GM18508 (cell line): ENCODE data around the gene OARD1.

Experiments used
- ATAC-seq: cut with Tn5 transposase; IDR thresholded peaks from one replicate; pipeline ENCODE4 v1.9.1; 2021; ENCODE audit warnings: moderate number of reproducible peaks; ENCODE audit not compliant: insufficient read depth, unreplicated experiment

Gene OARD1

DNA sequence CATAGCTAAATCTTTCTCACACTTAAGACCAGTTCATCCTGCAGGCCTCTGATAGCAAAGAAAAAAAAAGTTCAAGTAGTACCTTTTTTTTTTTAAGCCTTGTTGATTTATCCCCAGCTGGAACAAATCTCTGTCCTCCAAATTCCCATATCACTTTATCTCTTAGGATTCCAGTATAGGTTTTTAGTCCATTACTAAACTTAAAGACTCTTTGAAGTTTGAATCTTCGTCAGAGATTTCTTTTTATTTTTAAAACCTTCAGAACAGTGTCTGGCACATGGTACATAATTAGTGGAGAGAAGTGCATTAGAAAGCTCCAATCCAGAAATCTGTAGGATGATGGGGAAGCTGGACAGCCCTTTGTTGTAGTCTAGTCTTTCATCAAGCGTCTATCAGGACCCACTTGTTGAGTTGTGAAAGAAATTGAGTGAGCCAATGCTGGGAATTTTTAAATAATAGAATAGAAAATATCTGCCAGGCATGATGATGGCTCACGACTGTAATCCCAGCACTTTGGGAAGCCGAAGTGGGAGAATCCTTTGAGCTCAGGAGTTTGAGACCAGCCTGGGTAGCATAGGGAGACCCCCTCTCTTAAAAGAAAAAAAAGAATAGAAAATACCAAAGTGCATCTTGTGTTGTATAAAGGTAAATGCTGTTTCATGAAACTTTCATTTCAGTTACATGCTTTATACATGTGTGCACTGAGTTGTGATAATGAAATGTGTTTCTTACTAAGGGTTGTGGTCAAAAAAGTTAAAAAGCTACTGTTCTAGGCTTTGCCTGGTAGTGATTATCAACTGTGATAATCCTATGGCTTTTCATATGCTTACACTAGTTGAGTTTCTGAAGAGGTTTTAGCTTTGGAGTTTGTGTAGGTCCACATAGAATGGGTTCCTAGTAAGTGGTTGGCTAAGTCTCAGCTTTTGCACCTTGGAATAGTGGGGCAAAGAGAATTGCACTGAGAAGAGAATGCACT, 3.8 kb upstream of the OARD1 start:
- ATAC-seq: no peak

DNA sequence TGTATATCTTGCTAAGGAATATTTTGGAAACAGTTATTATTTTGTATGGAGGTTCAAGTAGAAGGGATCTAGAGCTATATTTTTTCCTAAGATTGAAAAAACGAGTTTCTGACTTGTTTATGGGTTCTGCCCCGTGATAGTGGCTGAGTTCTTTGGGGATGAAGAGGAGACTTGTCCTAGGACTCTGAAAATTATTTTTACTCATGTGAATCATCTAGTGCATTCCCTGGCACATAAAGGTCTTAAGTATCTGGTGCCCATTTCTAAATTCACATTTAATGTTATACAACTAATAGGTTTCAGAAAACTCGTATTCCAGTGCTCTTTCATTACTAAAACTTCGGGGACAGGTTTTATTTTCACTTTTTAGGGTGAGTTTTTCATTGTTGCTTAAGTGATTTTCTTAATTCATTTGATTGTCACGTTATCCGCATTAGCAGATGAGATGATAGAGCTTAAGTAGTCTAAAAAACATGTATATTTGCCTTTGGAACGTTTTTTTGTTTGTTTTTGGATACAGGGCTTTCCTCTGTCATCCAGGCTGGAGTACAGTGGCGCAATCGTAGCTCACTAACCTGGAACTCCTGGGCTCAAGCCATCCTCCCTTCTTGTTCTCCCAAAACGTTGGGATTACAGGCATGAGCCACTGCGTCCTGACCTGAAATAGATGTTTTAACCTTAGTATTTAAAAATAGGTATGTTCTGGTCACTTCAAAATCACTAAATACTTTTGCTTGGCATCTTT, 2.7 kb upstream of the OARD1 start:
- ATAC-seq: no peak

- no peak for ATAC-seq
These were observed 2.0 kb upstream of the OARD1 start for GRCh38 chr6:41073968-41074691.

GRCh38 chr6:41073203-41073967, 1.2 kb upstream of the OARD1 start:
- ATAC-seq: peak; percentile 1

- ATAC-seq: peak; percentile 36
These were observed 663 bp upstream of the OARD1 start, which contains the start of gene NFYA for GRCh38 chr6:41072836-41073202. Gene NFYA, plus strand, starts transcription at chr6:41072974. Its CDS starts 6,116 bp downstream, at chr6:41079090.

- peak; percentile 12 for ATAC-seq
These were observed 644 bp downstream of the OARD1 start for GRCh38 chr6:41071501-41071922.

DNA sequence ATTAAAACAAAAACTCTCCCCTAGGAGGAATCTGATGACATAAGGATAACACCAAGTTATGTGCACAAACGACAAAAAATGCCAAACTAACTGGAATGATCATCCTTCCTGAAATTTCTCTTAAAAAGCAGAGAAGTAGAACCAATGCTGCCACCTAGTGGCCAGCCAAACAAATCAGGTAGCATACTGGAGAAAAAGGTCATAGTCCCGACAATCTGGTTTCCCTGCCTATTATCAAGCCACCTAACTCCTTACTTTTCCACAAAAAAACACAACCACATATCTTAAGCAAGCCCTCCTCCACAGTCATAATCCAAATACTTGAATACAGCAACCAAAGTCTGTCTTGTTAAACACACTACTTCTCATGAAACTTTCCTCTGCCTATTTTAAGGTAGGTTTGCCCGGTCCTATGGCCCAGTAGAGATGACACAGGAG, 5.3 kb downstream of the OARD1 start:
- no peak for ATAC-seq

GRCh38 chr6:41065550-41066026, 6.6 kb downstream of the OARD1 start:
- no peak for ATAC-seq

DNA sequence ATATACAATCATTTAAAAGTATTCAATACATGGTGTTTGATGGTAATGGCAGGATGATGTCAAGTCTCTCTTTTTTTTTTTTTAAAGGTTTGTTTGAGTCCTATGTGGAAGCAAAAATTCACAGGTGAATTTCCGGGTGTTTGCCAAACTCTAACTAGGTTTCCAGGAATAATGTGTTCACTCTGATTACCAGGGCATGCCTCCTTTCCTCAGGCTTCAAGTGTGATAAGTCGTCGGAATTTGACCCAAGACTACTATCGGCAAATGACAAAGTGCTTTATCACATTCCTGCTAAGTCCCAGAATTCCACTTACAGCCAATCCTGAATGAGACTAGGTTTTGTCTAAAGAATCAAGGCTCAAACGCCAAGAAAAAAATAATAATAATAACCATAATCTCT, 7.3 kb downstream of the OARD1 start:
- ATAC-seq: no peak

DNA sequence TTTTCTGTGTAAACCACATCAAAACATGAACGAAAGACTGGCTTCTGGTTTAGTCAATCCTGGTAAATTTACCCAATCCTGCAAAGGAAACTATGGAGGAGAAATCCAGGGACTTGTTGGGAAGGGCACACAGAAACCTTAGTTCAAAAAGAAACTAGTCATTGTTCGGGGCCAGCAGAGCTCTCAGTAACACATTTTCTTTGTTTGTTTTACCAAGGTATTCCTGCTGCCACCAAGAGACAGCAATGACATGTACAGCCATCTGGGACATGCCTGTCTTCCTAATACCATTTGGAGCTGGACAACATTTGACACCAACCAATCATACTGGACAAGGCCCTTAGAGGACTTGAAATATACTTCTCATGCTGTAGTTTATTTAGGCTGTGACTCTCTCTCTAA, 8.3 kb downstream of the OARD1 start:
- no peak for ATAC-seq

- no peak for ATAC-seq
These were observed 10.1 kb downstream of the OARD1 start for GRCh38 chr6:41062056-41062455.

DNA sequence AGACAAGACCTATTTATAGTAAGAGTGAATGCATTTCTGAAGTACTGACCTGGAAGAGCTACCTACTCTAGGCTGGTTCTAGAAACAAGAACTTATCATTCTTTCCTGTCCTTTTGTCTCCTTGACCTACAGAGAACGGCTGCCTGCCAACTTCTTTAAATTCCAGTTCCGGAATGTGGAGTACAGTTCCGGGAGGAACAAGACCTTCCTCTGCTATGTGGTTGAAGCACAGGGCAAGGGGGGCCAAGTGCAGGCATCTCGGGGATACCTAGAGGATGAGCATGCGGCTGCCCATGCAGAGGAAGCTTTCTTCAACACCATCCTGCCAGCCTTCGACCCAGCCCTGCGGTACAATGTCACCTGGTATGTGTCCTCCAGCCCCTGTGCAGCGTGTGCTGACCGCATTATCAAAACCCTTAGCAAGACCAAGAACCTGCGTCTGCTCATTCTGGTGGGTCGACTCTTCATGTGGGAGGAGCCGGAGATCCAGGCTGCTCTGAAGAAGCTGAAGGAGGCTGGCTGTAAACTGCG, 10.9 kb downstream of the OARD1 start:
- ATAC-seq: no peak

DNA sequence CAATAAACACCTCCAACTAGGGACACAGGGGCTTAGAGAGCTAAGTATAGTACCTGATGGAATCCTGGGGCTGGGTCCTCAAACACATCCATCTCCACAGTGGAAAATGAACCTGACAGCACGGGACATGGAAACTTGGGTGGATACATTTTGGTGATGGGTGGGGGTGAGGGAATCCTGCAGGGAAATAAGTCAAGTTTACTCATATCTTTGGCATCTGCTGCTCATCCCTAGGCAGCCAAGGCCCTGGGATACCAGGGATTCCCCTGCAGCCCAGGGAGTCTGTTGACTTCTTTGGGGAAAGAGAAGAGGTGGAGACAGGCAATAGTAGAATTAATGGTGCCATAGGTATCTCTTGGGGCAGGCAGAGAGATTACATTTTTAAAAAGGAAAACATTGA, 12.6 kb downstream of the OARD1 start:
- no peak for ATAC-seq

GRCh38 chr6:41058783-41059181, 13.4 kb downstream of the OARD1 start:
- no peak for ATAC-seq

DNA sequence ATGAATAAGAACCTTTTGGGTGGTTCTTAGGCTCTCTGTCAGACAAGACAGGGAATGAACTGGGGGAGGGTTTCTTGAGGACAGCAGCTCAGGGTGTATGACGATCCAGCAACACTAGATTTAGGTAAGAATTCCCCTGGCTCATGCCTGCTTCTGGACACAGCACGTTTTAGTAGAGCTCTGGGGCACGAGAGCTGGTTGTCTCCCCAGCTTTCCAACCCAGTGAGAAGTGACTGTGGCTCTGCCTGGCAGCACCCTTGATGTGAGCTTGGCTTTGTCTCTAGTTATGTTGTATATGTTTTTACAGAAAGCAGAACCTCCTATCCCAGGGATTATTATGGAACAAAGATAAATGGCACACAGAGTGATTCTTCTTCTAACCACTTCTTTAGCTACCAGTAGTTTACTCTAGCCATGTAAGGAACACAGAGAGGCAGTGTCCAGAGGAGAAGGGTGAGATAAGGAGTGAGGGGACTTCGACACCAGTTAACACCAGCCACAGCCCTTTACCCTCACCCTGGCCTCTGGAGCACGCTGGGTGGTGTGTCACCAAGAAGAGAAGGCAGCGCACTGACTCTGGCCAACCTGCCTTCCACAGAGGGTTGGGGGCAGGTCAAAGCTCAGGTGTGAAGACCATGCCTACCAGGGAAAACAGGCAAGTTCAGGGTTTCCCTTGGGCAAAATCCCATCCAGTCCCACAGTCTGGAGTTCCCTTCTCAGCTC, 15.2 kb downstream of the OARD1 start:
- ATAC-seq: no peak

DNA sequence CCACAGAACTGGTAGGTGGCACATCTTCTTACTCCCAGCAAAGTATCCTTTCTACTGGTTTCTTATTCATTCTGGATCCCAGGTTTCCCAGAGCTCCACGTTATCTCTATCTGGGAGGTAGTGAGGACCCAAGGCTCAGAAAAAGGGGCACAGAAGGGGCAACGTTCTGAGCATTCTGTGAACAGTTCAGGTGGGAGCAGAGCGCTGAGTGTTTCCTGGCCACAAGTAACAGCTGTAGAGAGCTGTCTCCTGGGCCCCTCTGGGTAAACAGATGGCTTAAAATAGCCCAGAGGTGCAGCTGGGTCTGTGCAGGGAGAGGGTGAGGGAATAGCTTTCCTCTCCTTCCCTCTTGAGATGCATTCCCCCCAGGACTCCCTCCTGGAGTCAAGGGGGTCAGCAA, 17.0 kb downstream of the OARD1 start:
- no peak for ATAC-seq

DNA sequence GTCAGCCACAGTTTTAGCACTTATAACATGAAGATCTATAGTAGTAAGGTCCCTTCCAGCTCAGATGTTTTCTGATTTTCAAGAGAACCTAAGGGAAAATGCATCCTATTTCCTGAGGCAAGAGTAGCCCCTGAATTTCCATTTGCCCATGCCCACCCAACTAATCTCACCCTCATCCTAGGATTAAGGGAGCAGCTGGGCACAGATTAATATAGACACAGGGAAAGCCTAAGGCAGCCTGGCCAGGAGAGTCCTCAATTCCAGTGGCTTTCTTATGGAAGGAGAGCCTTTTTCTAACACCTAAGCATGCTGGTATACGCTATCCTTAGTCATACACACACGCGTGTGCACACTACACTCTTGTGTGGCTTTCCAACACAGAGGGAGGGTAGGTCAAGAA, 17.6 kb downstream of the OARD1 start:
- ATAC-seq: no peak

- ATAC-seq: no peak
These were observed 19.1 kb downstream of the OARD1 start, which contains the start of gene APOBEC2 for GRCh38 chr6:41053041-41053440. Gene APOBEC2, plus strand, starts transcription at chr6:41053202. Its CDS starts 146 bp downstream, at chr6:41053348.

GRCh38 chr6:41051873-41052272, 20.3 kb downstream of the OARD1 start:
- ATAC-seq: no peak
